Subcutaneous abdominal adipose tissue (tissue), 5 donors: ENCODE measurements around the gene STT3B.
A peak's percentile ranks its signal among the peaks of the same experiment; 100 is the strongest.

Experiments used
- H3K27ac ChIP-seq: one replicate; pipeline ENCODE4 v1.7.0; 2013; ENCODE audit warnings: low read depth, mild to moderate bottlenecking, inconsistent platforms, low read length, moderate library complexity
- H3K27me3 ChIP-seq, 5 donors: one replicate each; pipeline ENCODE4 v1.7.0; 2013; ENCODE audit warnings: low read length in 5 of 5, inconsistent platforms in 1 of 5; ENCODE audit not compliant: control insufficient read depth in 5 of 5, insufficient read depth in 4 of 5
- H3K36me3 ChIP-seq, 5 donors: one replicate each; pipeline ENCODE4 v1.7.0; 2013; ENCODE audit warnings: low read length in 5 of 5; ENCODE audit not compliant: control insufficient read depth in 5 of 5, insufficient read depth in 5 of 5
- H3K4me1 ChIP-seq, 5 donors: one replicate each; pipeline ENCODE4 v1.7.0; 2013; ENCODE audit warnings: low read length in 5 of 5, mild to moderate bottlenecking in 3 of 5, moderate library complexity in 1 of 5; ENCODE audit not compliant: control insufficient read depth in 5 of 5, insufficient read depth in 5 of 5
- H3K4me3 ChIP-seq, 5 donors: one replicate each; pipeline ENCODE4 v1.7.0; 2013; ENCODE audit warnings: low read length in 5 of 5, low read depth in 1 of 5
- H3K9ac ChIP-seq, 5 donors: one replicate each; pipeline ENCODE4 v1.7.0; 2013; ENCODE audit warnings: low read length in 5 of 5, mild to moderate bottlenecking in 4 of 5, moderate library complexity in 3 of 5
- H3K9me3 ChIP-seq, 5 donors: one replicate each; pipeline ENCODE4 v1.7.0; 2013; ENCODE audit warnings: low read length in 5 of 5; ENCODE audit not compliant: control insufficient read depth in 5 of 5
- donor health status: healthy.
- donor health status: healthy.
- donor health status: healthy.
- donor health status: healthy.
- donor health status: healthy.

Gene STT3B

GRCh38 chr3:31546162-31546561 is 13.4 kb downstream of the STT3B start:
- peaks cover 2 to 47% (median 29%) of the 10 kb centered on the region in 5 donors for H3K4me1 ChIP-seq
- no peaks in the 10 kb centered on the region for H3K36me3 ChIP-seq

GRCh38 chr3:31546725-31547124 is 14.0 kb downstream of the STT3B start:
- Histone ChIP-seq H3K27me3 (no peaks in the 10 kb centered on the region), H3K9ac (no peak overlapping the region), H3K27ac (peak overlapping the region; percentile 48), H3K36me3 (no peaks in the 10 kb centered on the region), H3K4me3 (no peak overlapping the region), H3K9me3 (no peaks in the 10 kb centered on the region), H3K4me1 (peaks cover 2 to 47% (median 29%) of the 10 kb centered on the region in 5 donors)

More at GRCh38 chr3:31546162-31546561, 13.4 kb downstream of the STT3B start:
- H3K9me3 ChIP-seq: no peaks in the 10 kb centered on the region
- peak overlapping the region; percentile 48 for H3K27ac ChIP-seq
- peak overlapping the region in 1 of 5 donors; percentile 40 for H3K9ac ChIP-seq
- no peak overlapping the region for H3K4me3 ChIP-seq
- no peaks in the 10 kb centered on the region for H3K27me3 ChIP-seq

DNA sequence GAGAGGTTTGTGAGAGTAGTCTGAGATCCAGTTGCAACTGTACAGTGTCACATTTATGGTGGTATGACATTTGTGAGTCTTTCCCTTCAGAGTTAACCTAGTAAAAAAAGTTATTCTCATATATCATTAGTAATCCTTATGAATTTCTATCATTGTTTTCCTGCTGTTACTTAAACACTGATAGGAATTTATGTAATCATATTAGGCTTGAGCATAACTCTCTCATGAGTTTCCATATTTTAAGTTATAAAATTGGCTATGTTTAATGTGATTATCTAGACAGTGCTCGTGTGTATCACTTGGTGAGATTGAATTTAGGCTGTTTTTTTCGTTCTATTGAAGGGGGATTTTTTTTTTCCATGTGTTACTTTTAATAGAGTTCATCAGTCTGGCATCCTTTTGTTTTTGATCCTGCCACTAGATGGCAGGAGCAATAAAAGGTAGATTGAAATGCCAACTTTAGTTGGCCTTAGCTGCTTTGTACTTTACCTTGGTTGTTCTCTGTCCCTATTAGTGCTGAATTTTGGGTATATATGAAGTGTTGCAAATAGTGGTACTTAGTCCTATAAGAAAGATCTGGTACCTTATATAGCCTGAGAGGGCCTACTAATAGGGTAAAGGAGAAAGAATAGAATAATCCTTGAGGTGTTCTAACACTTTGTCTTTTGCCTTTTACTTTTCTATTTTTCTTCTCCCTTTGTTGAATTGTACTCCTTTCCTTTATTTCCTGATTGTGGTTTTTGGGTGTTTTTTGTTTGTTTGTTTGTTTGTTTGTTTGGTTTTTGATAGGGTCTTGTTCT is 17.9 kb downstream of the STT3B start:
- Histone ChIP-seq H3K36me3 (no peaks in the 10 kb centered on the region), H3K27ac (no peak overlapping the region), H3K4me1 (peaks cover 2 to 29% (median 16%) of the 10 kb centered on the region in 5 donors), H3K9ac (no peak overlapping the region), H3K9me3 (no peaks in the 10 kb centered on the region), H3K4me3 (no peak overlapping the region), H3K27me3 (no peaks in the 10 kb centered on the region)

GRCh38 chr3:31551646-31552045 is 18.9 kb downstream of the STT3B start:
- no peak overlapping the region for H3K27ac ChIP-seq
- H3K36me3 ChIP-seq: no peaks in the 10 kb centered on the region
- no peak overlapping the region for H3K4me3 ChIP-seq
- H3K27me3 ChIP-seq: no peaks in the 10 kb centered on the region
- no peak overlapping the region for H3K9ac ChIP-seq
- peaks cover 0 to 19% (median 7%) of the 10 kb centered on the region in 5 donors for H3K4me1 ChIP-seq
- H3K9me3 ChIP-seq: no peaks in the 10 kb centered on the region

DNA sequence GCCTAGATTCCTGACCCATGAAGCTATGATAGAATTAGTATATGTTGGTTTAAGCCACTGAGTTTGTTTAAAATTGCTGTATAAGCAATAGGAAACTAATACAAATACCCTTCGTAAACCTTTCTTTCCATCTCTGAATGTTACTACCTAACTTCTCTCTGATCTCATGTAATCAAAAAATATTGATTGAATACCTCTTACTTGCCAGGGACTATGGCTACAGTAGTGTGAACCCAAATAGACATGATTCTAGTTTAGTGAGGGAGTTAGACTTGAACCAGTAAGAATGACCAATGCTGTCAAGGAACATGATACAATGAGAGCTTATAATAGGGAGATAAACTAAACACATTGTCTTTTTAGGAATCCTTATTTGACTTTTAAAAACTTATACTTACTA is 19.4 kb downstream of the STT3B start:
- no peaks in the 10 kb centered on the region for H3K27me3 ChIP-seq
- no peaks in the 10 kb centered on the region for H3K9me3 ChIP-seq
- no peaks in the 10 kb centered on the region for H3K36me3 ChIP-seq
- H3K9ac ChIP-seq: no peak overlapping the region
- peaks cover 0 to 15% (median 7%) of the 10 kb centered on the region in 5 donors for H3K4me1 ChIP-seq
- H3K4me3 ChIP-seq: no peak overlapping the region
- H3K27ac ChIP-seq: no peak overlapping the region

GRCh38 chr3:31553258-31553657 is 20.5 kb downstream of the STT3B start:
- H3K9ac ChIP-seq: no peak overlapping the region
- H3K4me3 ChIP-seq: no peak overlapping the region
- no peak overlapping the region for H3K27ac ChIP-seq
- no peaks in the 10 kb centered on the region for H3K27me3 ChIP-seq
- peaks cover 0 to 7% (median 0%) of the 10 kb centered on the region in 5 donors for H3K4me1 ChIP-seq
- no peaks in the 10 kb centered on the region for H3K36me3 ChIP-seq
- H3K9me3 ChIP-seq: no peaks in the 10 kb centered on the region

GRCh38 chr3:31555204-31555603 is 22.5 kb downstream of the STT3B start:
- H3K27ac ChIP-seq: no peak overlapping the region
- no peaks in the 10 kb centered on the region for H3K27me3 ChIP-seq
- H3K4me1 ChIP-seq: peaks cover 0 to 8% (median 0%) of the 10 kb centered on the region in 5 donors
- no peak overlapping the region for H3K9ac ChIP-seq
- H3K9me3 ChIP-seq: peaks cover 0 to 2% (median 0%) of the 10 kb centered on the region in 5 donors
- no peaks in the 10 kb centered on the region for H3K36me3 ChIP-seq
- H3K4me3 ChIP-seq: no peak overlapping the region

DNA sequence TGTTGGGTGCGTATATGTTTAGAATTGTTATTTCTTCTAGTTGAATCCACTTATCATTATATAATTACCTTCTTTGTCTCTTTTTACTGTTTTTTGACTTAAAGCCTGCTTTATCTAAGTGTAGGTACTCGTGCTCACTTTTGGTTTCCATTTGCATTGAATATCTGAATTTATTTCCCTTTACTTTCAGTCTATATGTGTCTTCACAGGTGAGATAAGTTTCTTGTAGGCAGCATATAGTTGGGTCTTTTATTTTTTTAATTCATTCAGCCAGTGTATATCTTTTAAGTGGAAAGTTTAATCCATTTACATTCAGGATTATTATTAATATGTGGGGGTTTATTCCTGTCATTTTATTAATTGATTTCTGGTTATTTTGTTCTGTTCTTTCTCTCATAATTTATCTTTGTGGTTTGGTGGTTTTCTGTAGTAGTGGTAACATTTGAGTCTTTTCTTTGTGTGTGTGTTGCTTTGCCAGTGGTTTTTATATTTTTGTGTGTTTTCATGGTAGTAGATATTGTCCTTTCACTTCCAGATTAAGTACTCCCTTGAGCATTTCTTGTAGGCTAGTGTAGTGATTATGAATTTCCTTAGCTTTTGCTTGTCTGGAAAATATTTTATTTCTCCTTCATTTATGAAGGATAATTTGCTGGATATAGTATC is 27.3 kb downstream of the STT3B start:
- H3K9ac ChIP-seq: no peak overlapping the region
- H3K4me3 ChIP-seq: no peak overlapping the region
- no peaks in the 10 kb centered on the region for H3K36me3 ChIP-seq
- peaks cover 0 to 2% (median 0%) of the 10 kb centered on the region in 5 donors for H3K9me3 ChIP-seq
- H3K27ac ChIP-seq: no peak overlapping the region
- H3K4me1 ChIP-seq: peaks cover 0 to 10% (median 5%) of the 10 kb centered on the region in 5 donors
- no peaks in the 10 kb centered on the region for H3K27me3 ChIP-seq

DNA sequence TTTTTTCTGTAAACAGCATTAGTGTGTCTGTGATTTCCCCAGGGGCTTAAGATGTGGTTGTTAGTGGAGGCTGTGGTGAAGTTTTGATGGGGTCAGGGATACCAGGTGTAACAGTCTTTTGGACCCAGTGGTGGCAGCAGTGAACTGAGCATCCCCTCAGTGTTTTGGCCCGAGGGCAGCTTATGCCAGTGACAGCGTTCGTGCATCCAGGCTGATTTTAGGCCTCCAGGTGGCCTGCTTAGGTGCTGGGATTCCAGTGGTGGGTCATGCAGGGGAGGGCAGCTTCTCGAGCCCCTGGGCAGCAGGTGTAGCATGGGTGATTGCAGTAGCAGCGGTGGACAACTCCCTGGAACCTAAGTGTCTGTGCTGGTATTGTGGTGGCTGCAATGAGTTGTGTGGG is 29.2 kb downstream of the STT3B start:
- Histone ChIP-seq H3K9ac (no peak overlapping the region), H3K4me1 (peaks cover 0 to 12% (median 8%) of the 10 kb centered on the region in 5 donors), H3K4me3 (no peak overlapping the region)

DNA sequence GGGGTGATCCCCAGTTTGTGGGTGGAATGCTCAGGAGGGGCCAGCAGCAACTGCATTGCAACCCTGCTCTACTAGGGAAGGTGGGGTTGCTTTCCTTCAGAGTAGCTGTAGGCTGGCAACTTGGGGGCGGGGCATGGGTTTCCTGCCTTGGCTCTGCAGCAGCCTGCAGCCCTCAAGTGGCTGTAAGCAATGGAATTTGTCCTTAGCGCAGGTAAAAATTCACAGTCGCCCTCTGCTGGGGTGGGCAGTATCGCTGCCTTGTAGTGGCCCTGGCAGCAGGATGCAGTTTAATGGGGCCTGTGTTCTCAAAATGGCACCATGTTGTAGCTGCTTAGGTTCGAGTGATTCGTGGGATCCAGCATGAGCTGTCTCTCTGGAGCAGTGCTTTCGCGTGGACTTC is 29.8 kb downstream of the STT3B start:
- Histone ChIP-seq H3K4me1 (peaks cover 0 to 12% (median 8%) of the 10 kb centered on the region in 5 donors), H3K36me3 (no peaks in the 10 kb centered on the region), H3K27ac (no peak overlapping the region), H3K9ac (no peak overlapping the region), H3K27me3 (no peaks in the 10 kb centered on the region), H3K9me3 (peaks cover 0 to 2% (median 0%) of the 10 kb centered on the region in 5 donors), H3K4me3 (no peak overlapping the region)

More for the DNA sequence above, 29.2 kb downstream of the STT3B start:
- peaks cover 0 to 2% (median 0%) of the 10 kb centered on the region in 5 donors for H3K9me3 ChIP-seq
- no peaks in the 10 kb centered on the region for H3K36me3 ChIP-seq
- H3K27me3 ChIP-seq: no peaks in the 10 kb centered on the region
- no peak overlapping the region for H3K27ac ChIP-seq
